Stimulated activated CD4-positive, alpha-beta T cell treated with anti-CD3 and anti-CD28 coated beads, Interleukin-1b, Interleukin-23, amount 100 ng/mL, for 1 hour (primary cell): Measurements from ENCODE around the gene NME4.
"Not testable (repeated sequence)": the region's sequence is repeated elsewhere in the genome, so short reads cannot be mapped to it uniquely, and the experiment has no call there.

ENCODE experiments used
- DNase-seq, 2 donors: peaks; one replicate each; pipeline ENCODE4 v3.0.0-alpha.2; 2020; ENCODE audit warnings: low read depth in 2 of 2

NME4 gene

DNA sequence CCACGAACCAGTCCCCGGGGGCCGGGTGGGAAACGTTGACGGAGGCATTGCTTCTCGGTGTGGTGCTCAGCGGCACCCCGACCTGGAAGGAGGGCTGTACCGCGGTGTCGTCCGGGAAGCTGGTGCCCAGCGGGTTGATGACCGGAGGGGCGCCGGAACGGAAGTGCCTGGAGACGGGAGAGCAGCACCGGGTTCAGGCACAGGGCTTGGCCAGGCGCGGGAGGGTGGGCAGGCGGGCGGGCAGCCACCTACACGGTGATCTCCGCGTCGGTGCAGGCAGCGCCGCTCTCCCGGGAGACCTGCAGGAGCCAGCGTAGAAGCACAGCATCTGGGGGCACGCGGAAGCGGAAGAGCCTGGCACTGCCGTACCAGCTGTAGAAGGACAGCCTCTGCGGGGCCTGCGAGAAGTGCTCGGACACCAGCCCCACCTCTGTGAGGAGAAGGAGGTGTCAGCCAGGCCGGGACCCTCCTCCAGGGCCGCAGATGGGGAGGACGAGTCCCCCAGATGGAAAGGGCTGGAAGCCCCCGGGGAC is 19.5 kb upstream of the NME4 start:
- DNase-seq: no peak

DNA sequence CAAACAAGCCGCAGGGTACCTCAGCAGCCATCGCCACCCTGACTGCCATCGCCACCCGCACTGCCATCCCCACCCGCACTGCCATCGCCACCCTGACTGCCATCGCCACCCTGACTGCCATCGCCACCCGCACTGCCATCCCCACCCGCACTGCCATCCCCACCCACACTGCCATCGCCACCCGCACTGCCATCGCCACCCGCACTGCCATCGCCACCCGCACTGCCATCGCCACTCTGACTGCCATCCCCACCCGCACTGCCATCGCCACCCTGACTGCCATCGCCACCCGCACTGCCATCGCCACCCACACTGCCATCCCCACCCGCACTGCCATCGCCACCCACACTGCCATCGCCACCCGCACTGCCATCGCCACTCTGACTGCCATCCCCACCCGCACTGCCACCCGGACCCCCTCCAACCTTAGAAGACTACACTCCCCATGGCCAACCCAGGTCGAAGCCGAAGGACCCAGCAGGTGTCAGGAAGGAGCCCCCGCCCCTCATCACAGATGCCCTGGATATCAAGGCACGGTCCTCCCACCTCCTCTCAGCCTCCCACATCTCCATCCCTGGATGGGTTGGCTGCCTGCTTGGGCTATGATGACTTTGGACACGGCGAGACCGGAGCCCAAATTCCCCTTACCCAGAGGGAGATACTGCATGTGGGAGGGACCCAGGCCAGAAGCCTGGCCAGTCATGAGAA is 18.7 kb upstream of the NME4 start:
- not testable (repeated sequence) for DNase-seq

DNA sequence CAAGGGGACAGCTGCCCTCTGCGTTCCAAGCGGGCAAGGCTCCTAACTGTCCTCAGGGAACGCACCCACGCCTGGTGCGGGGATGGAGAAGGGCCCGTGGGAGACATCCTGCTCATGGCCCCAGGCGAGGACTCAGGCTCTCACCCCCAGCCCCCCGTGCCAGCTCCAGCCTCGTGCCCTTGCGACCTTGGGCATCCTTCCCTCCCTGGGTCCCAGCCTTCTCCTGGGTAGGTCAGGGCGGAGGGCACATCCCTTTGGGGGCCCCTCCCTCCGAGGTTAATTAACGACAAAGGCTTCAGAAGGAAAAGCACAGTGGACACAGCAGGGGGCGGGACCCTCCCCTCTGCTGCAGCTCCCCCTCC is 18.2 kb upstream of the NME4 start:
- DNase-seq: no peak

DNA sequence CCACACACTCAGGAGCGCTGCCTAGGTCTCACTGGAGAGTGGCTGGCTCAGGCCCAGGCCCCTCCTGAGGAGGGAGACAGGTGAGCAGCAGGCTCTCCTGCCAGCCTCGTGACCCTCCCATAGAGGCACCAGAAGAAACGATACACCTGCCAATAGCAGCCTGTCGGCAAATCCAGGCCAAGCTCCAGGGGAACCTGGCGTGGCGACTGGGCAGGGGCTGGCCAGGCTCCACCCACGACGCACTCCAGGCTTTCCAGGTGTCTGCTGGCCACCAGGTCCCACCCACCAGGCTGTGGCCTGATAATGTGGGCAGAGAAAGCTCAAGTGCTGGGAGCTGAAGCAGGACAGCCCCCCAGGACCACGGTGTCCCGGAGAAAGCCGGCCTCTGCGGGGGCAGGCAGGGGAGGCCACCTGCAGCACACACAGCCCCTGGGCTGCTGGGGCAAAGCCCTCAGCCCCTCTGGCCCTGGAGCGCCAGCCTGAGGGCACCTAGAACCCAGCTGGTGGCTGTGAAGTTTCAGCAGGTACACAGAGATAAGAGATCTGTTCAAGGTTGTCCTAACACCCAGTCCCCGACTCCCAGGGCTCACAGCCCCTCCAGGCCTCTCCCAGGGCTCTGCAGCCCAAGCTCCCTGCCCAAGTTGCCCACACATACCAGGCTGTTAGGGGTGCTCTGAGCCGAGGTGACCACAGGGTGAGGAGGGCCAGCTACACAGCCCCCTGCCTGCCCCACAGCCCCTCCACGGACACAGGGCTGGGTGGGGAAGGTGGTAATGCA is 17.6 kb upstream of the NME4 start:
- DNase-seq: no peak

DNA sequence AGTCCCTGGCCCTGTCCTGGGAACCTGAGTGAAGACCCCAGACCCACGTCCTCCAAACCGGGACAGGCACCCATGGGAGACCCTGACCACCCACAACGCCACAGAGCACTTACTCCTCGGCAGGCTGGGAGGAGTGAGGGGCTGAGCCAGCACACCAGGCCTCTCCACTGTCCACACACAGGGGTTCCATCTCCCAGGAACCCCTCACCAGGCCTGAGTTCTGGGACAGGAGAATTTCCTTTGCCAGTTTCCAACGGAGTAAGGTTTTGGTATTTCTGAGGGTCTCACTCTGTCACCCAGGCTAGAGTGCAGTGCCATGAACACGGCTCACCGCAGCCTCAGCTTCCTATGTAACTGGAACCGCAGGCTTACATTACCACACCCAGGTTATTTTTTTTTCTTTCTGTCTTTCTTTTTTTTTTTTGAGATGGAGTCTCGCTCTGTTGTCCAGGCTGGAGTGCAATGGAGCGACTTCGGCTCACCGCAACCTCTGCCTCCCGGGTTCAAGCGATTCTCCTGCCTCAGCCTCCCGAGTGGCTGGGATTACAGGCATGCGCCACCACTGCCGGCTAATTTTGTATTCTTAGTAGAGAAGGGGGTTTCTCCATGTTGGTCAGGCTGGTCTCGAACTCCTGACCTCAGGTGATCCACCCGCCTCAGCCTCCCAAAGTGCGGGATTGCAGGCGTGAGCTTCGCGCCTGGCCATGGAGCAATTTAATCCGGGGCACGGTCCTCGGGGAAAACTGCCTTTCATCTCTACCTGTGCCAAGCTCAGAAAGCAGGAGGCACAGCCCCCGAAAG is 16.8 kb upstream of the NME4 start:
- DNase-seq: no peak

DNA sequence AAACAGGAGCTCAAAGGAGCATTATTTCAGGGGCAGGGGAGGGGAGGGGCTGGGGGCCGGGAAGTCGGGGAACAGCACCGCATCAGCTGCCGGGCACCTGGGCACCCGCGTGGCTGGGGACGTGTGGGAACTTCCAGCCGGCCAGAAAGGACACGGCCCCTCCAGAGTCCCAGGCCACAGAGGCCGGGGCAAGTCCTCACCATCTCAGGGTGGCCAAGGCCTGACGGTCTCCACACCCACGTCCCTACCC is 16.3 kb upstream of the NME4 start:
- no peak for DNase-seq

DNA sequence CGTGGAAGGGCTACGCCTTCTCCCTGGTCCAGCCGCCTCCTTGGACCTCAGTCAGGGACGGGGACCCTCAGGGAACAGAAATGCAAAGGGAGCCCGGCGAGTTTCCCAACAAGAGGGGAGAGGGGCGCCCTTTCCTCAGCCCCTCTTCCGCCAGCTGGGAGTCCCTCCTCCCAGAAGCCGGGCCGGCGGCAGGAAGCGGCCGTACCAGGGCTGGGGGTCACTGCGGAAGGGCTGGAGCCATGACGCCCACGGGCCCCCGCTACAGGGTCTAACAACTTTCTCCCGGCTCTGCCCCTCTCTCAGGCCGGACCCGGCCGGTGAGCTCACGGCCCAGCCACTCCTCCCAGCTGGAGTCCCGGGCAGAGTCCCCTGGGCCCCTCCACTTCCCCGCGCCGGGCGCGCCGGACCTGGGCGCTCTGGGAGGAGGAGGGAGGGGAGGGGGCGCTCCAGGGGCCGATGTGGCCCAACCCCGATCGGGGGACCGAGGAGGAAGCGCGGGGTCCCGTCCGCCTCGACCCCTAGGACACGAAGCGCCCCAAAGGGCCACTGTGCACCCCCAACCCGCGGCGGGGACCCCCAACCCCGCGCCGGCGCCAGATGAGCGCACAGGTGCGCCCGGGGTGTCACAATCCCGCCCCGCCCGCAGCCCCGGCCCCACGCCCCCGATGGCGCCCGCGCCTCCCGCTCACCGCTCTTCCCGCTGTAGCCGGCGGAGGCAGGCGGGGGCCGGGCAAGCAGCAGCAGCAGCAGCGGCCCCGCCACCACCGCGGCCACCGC is 15.8 kb upstream of the NME4 start:
- DNase-seq: no peak

DNA sequence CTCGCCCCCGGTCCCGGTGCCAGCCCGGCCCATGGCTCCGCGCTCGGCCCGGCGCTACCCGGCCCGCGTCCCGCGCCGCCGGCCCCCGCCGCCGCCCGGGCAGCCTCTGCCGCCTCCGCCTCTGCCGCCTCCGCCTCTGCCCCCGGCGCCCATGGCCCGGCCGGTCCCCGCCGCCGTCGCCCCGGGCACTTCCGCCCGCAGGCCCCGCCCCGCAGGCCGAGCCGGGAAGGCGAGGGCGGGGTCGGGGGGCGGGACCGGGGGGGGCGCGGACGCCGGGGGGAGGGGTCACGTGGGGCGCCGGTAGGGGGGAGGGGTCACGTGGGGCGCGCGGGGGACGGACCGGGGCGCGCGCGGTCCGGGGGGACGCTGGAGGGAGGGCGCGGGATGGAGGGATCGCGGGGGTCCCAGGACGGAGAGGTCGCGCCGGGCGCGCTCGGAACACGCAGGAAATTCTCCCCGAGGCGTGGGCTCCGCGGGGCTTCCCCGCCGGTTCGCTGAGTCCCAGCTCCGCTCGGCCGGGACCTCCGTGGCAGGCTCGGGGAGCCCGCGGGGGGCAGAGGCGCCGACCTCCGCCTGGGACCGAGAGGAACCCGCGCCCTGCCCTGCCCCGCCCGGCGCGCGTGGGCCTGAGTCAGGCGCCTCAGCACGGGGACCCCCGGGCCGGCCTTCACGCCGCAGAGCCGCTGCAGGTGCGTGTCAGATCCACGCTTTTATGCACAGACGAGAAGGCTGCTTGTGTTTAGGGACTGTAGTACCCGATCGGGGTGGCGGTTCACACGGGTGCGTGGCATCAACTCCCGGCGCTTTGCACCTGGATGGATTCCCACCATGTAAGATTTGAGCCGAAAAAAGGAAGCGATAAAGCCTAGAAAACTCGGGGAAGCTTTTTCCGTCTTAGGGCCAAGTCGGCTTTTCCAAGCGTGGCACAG is 14.9 kb upstream of the NME4 start, which contains the start of gene PGAP6:
PGAP6 (minus strand) TSS at position 190 of the 929 bp plus-strand sequence; CDS start at position 33, 157 bp downstream.
- peak; percentile 31 to 61 for DNase-seq

DNA sequence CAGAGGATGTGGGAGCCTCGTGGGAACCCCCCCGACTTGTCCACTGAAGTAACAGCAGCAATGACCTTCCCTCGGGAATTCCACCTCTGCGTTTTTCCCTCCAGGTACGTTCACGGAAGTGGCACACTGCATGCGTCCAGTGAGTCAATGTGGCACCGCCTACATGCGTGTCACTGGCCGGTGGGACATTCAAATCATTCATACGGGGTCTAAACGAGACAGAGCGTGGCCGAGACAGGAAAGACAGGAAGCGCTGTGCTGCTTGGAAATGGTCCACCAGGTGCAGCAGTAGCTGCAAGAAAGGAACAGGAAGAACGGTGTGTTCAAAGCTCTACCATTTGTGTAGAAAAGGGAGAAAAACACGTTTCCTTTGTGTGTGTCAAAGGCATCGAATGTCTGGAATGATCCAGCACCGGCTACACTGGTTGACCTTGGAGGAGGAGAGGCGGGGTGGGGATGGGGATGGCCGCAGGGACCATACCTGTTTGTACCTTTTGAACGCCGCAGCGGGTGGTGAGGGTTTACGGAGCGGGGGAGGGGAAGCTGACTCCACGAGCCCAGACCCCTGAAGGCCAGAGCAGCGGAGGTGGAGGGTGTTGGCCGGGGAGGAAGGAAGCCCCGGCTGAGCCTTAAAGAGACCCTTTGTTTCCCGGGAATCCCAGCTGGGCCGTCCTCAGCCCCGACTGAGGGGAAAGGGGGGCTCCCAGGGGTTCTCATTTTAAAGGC is 13.5 kb upstream of the NME4 start:
- no peak for DNase-seq

DNA sequence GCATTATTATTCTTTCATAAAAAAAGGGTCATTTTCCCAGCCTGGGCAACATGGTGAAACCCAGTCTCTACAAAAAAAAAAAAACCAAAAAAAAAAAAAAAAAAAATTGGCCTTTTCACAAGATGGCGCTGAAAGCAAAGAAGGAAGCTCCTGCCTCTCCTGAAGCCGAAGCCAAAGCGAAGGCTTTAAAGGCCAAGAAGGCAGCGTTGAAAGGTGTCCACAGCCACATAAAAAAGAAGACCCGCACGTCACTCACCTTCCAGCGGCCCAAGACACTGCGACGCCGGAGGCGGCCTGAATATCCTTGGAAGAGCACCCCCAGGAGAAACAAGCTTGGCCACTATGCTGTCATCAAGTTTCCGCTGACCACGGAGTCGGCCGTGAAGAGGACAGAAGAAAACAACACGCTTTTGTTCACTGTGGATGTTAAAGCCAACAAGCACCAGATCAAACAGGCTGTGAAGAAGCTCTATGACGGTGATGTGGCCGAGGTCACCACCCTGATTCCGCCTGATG is 10.3 kb upstream of the NME4 start:
- no peak for DNase-seq

DNA sequence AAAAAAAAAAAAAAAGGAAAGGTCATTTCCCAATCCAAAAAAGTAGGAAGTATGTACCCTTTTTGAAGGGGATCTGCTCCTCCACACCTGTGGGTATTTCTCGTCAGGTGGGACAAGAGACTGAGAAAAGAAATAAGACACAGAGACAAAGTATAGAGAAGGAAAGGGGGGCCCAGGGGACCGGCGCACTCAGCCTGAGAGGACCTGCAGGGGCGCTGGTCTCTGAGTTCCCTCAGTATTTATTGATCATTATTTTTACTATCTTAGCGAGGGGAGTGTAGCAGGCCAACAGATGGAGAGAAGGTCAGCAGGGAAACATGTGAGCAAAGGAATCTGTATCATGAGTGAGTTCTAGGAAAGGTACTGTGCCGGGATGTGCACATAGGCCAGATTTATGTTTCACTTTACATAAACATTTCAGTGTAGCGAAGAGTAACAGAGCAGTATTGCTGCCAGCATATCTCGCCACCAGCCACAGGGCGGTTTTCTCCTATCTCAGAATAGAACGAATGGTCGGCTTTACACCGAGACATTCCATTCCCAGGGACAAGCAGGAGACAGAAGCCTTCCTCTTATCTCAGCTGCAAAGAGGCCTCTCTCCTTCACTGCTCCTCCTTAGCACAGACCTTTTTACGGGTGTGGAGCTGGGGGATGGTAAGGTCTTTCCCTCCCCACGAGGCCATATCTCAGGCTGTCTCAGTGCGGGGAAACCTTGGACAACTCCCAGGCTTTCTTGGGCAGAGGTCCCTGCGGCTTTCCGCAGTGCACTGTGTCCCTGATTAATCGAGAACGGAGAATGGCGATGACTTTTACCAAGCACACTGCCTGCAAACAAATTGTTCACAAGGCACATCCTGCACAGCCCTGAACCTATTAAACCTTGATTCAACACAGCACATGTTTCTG is 9.0 kb upstream of the NME4 start:
- not testable (repeated sequence) for DNase-seq

DNA sequence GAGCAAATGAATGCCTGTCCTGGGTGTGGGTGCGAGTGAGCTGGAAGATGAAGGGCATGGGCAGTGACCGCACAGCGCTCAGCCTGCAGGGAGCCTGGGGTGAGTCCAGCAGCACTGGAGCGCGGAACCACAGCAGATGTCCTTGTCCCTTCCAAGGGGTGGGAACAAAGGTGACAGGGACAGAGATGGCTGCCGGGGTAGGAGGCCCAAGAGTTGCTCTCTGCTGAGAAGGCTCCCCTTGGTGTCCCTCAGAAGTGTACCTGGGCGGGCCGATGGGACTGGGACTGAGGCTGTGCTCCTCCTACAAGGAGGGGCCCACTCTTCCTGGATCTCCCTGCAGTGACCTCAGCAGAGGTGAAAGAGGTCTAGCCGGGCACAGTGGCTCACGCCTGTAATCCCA is 7.6 kb upstream of the NME4 start:
- no peak for DNase-seq

DNA sequence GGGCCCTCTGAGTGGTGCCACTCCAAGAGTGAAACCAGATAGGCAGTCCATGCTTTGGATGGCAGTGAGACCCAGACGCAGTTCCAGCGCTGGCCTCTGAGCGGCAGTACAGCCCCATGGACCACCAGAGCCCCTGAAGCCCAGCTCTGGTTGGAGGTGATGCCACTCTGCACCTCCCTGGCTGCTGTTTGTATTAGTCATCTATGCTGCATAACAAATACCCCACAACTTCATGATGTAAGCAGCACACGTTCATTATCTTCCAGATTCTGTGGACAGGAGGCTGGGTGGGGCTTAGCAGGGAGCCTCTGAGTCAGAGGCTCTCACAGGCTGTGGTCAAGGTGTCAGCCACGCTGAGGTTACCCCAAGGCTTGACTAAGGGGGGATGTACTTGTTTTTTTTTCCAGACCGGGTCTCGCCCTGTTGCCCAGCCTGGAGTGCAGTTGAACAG is 5.1 kb upstream of the NME4 start:
- DNase-seq: peak in 1 of 2 donors; percentile 42

DNA sequence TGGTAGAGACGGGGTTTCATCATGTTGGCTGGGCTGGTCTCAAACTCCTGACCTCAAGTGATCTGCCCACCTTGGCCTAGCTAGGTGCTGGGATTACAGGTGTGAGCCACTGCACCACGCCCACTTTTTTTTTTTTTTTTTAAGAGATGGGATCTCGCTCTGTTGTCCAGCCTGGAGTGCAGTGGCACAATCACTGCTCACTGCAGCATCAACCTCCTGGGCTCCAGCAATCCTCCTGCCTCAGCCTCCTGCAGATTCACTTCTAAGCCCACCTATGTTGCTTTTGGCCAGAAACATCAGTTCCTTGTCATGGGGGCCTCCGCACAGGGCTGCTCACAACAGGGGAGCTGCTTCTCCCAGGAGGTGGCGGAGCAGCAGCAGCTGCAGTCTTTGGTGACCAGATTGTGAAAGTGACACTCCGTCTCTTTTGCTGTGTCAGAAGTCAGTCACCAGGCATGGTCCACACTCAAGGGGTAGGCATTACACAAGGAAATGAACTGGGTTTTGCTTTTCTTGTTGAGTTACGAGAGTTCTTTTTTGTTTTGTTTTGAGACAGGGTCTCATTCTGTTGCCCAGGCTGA is 4.5 kb upstream of the NME4 start:
- no peak for DNase-seq

DNA sequence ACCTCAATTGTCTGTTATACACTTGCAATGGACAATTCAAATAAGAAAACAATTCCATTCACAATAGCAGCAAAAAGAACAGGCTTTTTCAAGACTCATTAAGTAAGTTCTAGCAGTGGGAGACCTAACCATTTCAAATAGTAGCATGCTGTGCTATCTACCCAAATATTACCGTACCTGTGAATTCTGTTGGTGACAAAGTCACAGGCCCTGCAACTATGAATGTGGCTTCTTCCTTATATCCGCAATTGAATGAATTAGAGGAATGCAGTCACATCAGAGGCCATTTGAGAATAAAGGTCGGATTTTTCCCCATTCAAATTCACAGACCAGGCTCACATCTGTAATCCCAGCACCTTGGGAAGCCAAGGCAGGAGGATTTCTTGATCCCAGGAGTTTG is 800 bp upstream of the NME4 start:
- no peak for DNase-seq

DNA sequence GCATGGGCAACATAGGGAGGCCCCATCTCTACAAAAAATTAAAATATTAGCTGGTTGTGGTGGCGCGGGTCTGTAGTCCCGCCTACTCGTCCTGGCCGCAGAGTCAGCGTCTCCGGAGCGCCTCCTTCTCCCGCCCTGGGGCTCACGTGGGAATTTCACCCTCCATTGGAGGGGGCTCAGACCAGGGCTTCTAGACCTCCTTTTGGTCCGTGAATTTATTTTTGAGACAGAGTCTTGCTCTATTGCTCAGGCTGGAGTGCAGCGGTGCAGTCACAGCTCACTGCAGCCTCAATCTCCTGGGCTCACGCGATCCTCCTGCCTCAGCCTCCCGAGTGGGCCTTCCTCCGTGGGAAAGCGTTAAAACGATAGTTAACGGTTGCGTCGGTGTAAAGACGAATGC is 394 bp upstream of the NME4 start:
- no peak for DNase-seq

DNA sequence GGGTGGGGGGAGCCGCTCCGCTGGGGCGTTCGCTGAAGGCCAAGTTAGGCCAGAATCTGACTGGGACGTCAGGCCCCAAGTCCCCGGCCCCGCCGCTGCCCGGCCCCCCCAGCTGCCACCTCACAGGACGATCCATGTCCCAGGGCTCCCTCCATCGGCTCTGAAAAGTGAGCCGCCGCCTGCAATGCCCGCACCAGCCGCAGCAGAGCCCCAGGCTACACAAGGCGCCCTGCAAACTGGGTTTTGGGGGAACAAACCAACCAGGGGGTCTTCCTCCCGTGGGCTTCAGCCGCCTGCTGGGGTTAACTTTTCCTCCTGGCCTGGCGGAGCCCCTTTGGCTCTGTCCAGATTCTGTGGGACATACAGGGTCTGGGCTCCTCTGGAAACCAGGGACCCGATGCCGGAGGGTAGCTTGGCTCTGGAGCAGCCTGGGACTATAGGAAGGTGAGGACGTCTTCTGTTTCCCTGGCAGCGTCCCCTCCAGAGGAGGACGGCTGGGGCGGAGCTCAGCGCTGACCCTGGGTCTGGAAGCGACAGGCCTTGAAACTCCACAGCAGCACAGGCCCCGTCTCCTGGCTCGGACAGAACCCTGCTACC is 835 bp downstream of the NME4 start:
- no peak for DNase-seq
